HUES6 (cell line): ENCODE measurements around the gene OR2A42.
"Not testable (repeated sequence)": the region's sequence is repeated elsewhere in the genome, so short reads cannot be mapped to it uniquely, and the experiment has no call there.

Source experiments
- H3K27ac ChIP-seq: 2 replicates; pipeline ENCODE4 v1.7.0; 2013; ENCODE audit warnings: low read depth, mild to moderate bottlenecking, low read length, inconsistent platforms
- H3K27me3 ChIP-seq: 2 replicates; pipeline ENCODE4 v1.6.1; 2013; ENCODE audit warnings: low read length; ENCODE audit not compliant: control insufficient read depth, insufficient read depth
- H3K36me3 ChIP-seq: 2 replicates; pipeline ENCODE4 v1.6.1; 2013; ENCODE audit warnings: low read length; ENCODE audit not compliant: control insufficient read depth, insufficient read depth
- H3K4me1 ChIP-seq: 2 replicates; pipeline ENCODE4 v1.6.1; 2013; ENCODE audit warnings: low read length; ENCODE audit not compliant: control insufficient read depth, insufficient read depth
- H3K4me3 ChIP-seq: 2 replicates; pipeline ENCODE4 v1.5.1; 2013; ENCODE audit warnings: low read depth, low read length
- H3K9ac ChIP-seq: one replicate; pipeline ENCODE4 v1.6.1; 2013; ENCODE audit warnings: mild to moderate bottlenecking, low read length
- H3K9me3 ChIP-seq: 2 replicates; pipeline ENCODE4 v1.6.1; 2013; ENCODE audit warnings: low read depth, low read length; ENCODE audit not compliant: control insufficient read depth, insufficient read depth

Gene OR2A42

DNA sequence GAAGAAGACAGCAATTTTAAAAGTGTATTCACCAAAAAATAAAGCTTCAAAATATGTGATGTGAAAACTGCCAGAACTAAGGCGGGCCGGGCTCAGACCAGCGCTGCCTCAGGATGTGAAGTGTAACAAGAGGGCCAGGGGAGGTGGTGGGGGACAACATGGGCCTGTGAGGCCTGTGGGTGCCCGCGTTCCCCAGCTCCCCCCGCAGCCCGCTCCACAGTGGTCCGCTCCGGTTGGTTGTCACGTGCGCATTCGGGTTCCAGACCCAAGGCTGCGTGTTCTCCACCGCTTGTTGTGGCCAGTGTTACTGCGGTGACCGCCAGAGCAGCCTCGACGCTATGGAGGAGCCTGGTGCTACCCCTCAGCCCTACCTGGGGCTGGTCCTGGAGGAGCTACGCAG is 56.2 kb downstream of the OR2A42 start, which contains the start of gene CTAGE4:
CTAGE4 (plus strand) TSS at position 301 of the 400 bp plus-strand sequence; CDS start at position 339, 38 bp downstream.
- H3K27ac ChIP-seq, H3K4me1 ChIP-seq, H3K9ac ChIP-seq, H3K27me3 ChIP-seq, H3K4me3 ChIP-seq, H3K9me3 ChIP-seq, H3K36me3 ChIP-seq: not testable (repeated sequence)

DNA sequence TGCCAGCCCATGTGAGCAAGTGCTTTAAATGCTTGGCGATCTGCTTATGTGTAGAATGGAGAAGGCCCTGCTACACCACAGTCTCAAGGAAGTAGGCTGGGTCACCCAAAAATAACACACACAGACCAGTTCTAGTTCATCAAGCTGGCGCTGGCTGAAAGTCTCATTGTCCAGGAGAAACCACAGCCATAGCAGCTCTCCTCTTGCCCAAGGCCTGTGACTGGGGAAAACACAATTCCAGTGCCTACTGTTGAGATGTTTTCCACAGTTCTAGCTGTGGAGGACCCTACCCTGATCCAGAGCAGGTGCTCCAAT is 60.3 kb downstream of the OR2A42 start:
- not testable (repeated sequence) for H3K36me3 ChIP-seq, H3K4me1 ChIP-seq, H3K27me3 ChIP-seq, H3K9me3 ChIP-seq, H3K9ac ChIP-seq, H3K4me3 ChIP-seq, H3K27ac ChIP-seq

DNA sequence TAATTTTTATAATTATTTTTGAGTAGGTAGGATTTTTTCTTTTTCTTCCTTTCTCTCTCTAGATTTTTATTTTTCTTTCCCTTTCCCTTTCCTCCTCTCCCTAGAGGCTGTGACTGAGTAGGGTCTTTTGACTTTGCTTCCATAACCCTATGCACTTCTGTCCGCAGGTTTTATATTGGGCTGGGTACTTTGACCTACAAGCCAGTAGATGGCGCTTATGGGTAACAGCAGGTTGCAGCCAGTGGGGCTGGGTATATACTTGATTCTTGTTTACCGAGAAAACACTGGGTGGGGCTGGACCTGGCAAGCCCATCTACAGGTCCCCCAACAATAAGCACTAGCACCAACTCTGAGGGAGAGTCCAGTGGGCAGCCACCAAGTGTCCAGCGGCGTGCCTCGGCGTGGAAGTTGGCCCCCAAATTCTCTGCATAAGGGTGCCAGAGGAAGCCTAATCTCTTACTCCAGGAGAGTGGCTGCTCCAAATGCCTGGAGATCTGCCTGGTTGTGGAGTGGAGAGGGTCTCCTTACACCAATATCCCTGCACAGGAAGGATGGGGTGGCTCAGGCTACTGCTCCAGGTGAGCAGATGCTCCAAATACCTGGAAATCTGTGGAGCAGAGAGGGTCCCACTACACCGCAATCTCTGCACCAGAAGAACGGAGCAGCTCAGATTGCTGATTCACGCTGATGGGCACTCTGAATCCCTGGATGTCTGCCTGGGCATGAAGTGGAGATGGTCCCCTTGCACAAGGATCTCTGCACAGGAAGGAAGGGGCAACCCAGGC is 60.8 kb downstream of the OR2A42 start:
- H3K4me3 ChIP-seq, H3K27ac ChIP-seq, H3K36me3 ChIP-seq, H3K27me3 ChIP-seq, H3K9ac ChIP-seq, H3K4me1 ChIP-seq, H3K9me3 ChIP-seq: not testable (repeated sequence)
